Pancreas (tissue), 10 donors: ENCODE data around the gene TWIST2. TPM values are rescaled to one million over a fixed set of nuclear protein-coding genes. Genes with fewer than 3 reads are reported as not detected.

Source experiments
- ATAC-seq, 4 donors: fragments of 200-7000 bp; cut with Tn5 transposase; one replicate each; pipeline versions ENCODE4 v1.8.0 to v1.9.1; 2020; ENCODE audit warnings: mild to moderate bottlenecking in 4 of 4, moderate library complexity in 4 of 4
- DNase-seq, 6 donors: peaks; one replicate each; pipeline ENCODE4 v3.0.0-alpha.2; 2020
- FAIRE-seq: peaks from 2 replicates; lab custom pipeline; 2012; peaks lifted over from hg19 to GRCh38; lab: Jason Lieb, UNC
- H3K27ac ChIP-seq, 4 donors: fragments of 200-600 bp; sonication (generic); 1 replicate in 3 of 4; 2 replicates in 1 of 4; pipeline versions ENCODE4 v1.5.0 to v1.8.0; 2020
- H3K27me3 ChIP-seq, 4 donors: fragments of 200-600 bp; one replicate each; pipeline ENCODE4 v1.8.0; 2021
- H3K36me3 ChIP-seq, 3 donors: fragments of 200-600 bp; sonication (generic) in 1 of 3; one replicate each; pipeline versions ENCODE4 v1.5.0 to v1.8.0; 2020 to 2021
- H3K4me1 ChIP-seq, 3 donors: fragments of 200-600 bp; one replicate each; pipeline ENCODE4 v1.8.0; 2021
- H3K4me3 ChIP-seq, 4 donors: fragments of 200-600 bp; sonication (generic) in 2 of 4; one replicate each; pipeline versions ENCODE4 v1.5.0 to v1.8.0; 2020 to 2021
- H3K9me3 ChIP-seq, 4 donors: fragments of 200-600 bp; one replicate each; pipeline ENCODE4 v1.8.0; 2021
- CTCF ChIP-seq, 4 donors: fragments of 200-600 bp; sonication (generic) in 3 of 4; IDR thresholded peaks; one replicate each; pipeline versions ENCODE4 v1.5.0 to v1.8.0; 2021; ENCODE audit warnings: antibody characterized with exemption in 4 of 4
- WGBS, 2 donors: extraction: QIAGEN DNeasy Blood & Tissue Kit; methylation state at CpG; one replicate each; pipeline ENCODE4 v1.1.7; 2013; 5-methylcytosine and 5-hydroxymethylcytosine counted together
- intact Hi-C, 3 donors: fragments of 100-400 bp; cut with DNase I; formaldehyde crosslinking; loops; one replicate each; pipeline versions ENCODE4 v1.11.1 to v1.14.2; 2022
- polyA plus RNA-seq, 2 donors: library from polyadenylated mRNA; stranded (reverse); fragments of 200-250 nt; gene quantifications; one replicate each; pipeline ENCODE4 v1.2.3, GENCODE V29; 2013
- total RNA-seq, 6 donors: library from RNA; stranded (reverse); fragmentation: NEBNext Ultra II Directional in 4 of 6; extraction: Animal tissue kit (Norgen Biotek cat#: 25700) in 4 of 6; gene quantifications; one replicate each; pipeline versions ENCODE4 v1.2.1 to v1.2.4, GENCODE V29; 2021 to 2023
- donor health status: healthy with polysubstance abuse.
- donor health status: DM: no; HTN: no; CAD: no; lungs with moderate emphysema.
- donor health status: DM: no; HTN: no; CAD: no.
- donor health status: control.
- donor health status: control.
- donor health status: Bipolar disorder and iron deficiency.
- donor health status: DM: yes; HTN: yes; CAD: no.
- donor health status: DM: no; HTN: no; CAD: no.
- donor health status: DM: no; HTN: no; CAD: no.
- donor health status: DM: yes; HTN: yes; CAD: no.

The TWIST2 gene
- total and polyA plus RNA-seq, 8 donors, result 0.31 to 3.0 (median 1.1) TPM

- no peak for FAIRE-seq
- H3K4me3 ChIP-seq, result no peak overlapping the region
- no peaks in the 10 kb centered on the region for H3K9me3 ChIP-seq
- 55 to 69% methylated on average over 6 of the region's 6 CpGs for WGBS, 2 donors
- no peaks in the 10 kb centered on the region for H3K4me1 ChIP-seq
- intact Hi-C loops, result no loop called here
- ATAC-seq, result no peak
- no peak for DNase-seq
- no peak overlapping the region for H3K27ac ChIP-seq
- H3K36me3 ChIP-seq, result no peaks in the 10 kb centered on the region
- TF ChIP-seq CTCF (IDR thresholded peaks at IDR 0.05), result no peak
- H3K27me3 ChIP-seq, result no peaks in the 10 kb centered on the region
Observed at GRCh38 chr2:238930216-238930615, 82.3 kb downstream of the TWIST2 start.

GRCh38 chr2:238936162-238937052 lies 88.5 kb downstream of the TWIST2 start:
- no peak overlapping the region for H3K27ac ChIP-seq
- intact Hi-C loops, result no loop called here
- WGBS, 2 donors, result 71 to 72% methylated on average over 15 of the region's 15 CpGs
- TF ChIP-seq CTCF (IDR thresholded peaks at IDR 0.05), result no peak
- DNase-seq, result no peak
- no peaks in the 10 kb centered on the region for H3K4me1 ChIP-seq
- H3K4me3 ChIP-seq, result no peak overlapping the region
- H3K36me3 ChIP-seq, result no peaks in the 10 kb centered on the region
- H3K9me3 ChIP-seq, result no peaks in the 10 kb centered on the region
- no peaks in the 10 kb centered on the region for H3K27me3 ChIP-seq
- no peak for FAIRE-seq
- no peak for ATAC-seq

- H3K27ac ChIP-seq, result no peak overlapping the region
- H3K4me3 ChIP-seq, result no peak overlapping the region
- ATAC-seq, result no peak
- FAIRE-seq, result no peak
- H3K9me3 ChIP-seq, result no peaks in the 10 kb centered on the region
- intact Hi-C loops, result no loop called here
- no peaks in the 10 kb centered on the region for H3K36me3 ChIP-seq
- DNase-seq, result no peak
- H3K4me1 ChIP-seq, result no peaks in the 10 kb centered on the region
- no peaks in the 10 kb centered on the region for H3K27me3 ChIP-seq
- no peak for TF ChIP-seq CTCF (IDR thresholded peaks at IDR 0.05)
- 60 to 73% methylated on average over 9 of the region's 9 CpGs for WGBS, 2 donors
Observed at GRCh38 chr2:238938003-238938400, 90.1 kb downstream of the TWIST2 start.

- no peaks in the 10 kb centered on the region for H3K9me3 ChIP-seq
- no peaks in the 10 kb centered on the region for H3K4me1 ChIP-seq
- WGBS, 2 donors, result 64 to 73% methylated on average over 21 of the region's 21 CpGs
- FAIRE-seq (no peak), ATAC-seq (peak; percentile 13 to 83 (median 62)), DNase-seq (peak in 4 of 6 donors; percentile 25 to 43 (median 34))
- no peak overlapping the region for H3K27ac ChIP-seq
- H3K27me3 ChIP-seq, result no peaks in the 10 kb centered on the region
- intact Hi-C loops, result no loop called here
- no peaks in the 10 kb centered on the region for H3K36me3 ChIP-seq
- no peak for TF ChIP-seq CTCF (IDR thresholded peaks at IDR 0.05)
- H3K4me3 ChIP-seq, result no peak overlapping the region
Observed at GRCh38 chr2:238938401-238939055, 90.6 kb downstream of the TWIST2 start.
